HPDE6-E6E7 (cell line): ENCODE data around the gene ARHGEF16.

Source experiments
- DNase-seq: peaks from one replicate; pipeline ENCODE4 v3.0.0; 2011; ENCODE audit warnings: missing footprints; ENCODE audit errors: extremely low spot score

Gene ARHGEF16

DNA sequence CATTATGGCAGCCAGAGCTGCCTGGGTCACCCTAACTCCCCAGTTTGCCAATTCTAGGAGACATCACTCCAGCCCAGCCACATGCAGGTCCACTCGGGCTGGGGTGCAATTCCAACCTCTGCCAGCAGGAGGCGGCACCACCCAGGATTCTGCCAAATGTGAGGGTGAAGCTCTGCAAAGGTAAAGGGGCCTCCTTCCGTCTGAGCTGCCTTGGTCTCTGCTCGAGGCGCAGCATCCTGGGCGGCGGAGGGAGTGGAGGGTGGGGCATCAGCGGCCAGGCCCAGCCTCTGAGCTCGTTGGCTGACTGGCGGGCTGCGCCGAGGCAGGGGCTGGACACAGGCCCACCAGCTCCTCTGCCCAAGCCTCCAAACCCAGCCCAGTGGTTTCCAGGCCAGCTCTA lies 63.8 kb downstream of the ARHGEF16 start:
- DNase-seq = no peak

- no peak for DNase-seq
These were observed 64.3 kb downstream of the ARHGEF16 start for GRCh38 chr1:3518756-3519155.

- no peak for DNase-seq
These were observed 64.9 kb downstream of the ARHGEF16 start for GRCh38 chr1:3519301-3519885.

DNA sequence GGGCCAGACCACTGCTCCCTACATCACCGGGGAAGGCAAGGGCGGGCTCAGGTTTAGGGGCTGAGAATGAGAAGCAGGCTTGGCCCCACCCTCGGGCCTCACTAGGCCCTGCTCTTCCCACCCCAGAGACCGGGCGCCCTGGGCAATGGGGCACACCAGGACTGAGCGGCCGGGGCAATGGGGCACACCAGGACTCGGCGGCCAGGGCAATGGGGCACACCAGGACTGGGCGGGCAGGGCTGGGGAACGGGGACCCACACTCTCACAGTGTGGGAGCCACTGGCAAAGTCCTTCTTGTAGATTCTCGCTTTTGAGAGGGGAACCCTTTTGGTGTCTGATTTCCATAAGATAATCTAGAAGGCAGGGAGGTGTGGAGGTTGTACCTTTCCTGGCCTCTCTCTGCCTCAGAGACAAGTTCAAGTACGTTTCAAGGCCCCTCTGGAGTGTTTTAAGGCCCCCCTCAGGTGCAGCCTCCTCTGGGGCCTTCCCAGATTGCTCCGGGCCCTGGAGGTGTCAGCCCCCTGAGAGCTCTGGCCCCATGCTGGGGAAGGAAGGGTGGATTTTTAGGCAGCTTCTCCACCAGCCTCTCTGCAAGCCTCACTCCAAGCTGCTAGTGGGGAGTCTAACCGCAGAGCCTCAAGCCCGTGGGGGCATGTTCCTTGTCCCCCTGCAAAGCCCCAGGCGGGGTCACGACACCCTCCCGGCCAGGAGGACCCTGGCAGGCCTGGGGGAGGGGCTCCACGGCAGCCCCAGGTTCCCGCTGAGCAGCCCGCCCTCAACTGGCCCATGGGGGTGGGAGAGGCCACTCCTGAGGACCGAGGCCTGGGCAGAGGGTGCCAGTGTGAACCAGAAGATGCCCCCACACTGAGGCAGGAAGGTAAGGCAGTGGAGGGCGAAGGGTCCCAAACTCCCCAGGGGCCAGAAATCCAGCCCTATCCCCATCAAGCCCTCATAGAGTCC lies 66.2 kb downstream of the ARHGEF16 start:
- DNase-seq = no peak

- DNase-seq = no peak
These were observed 67.0 kb downstream of the ARHGEF16 start for GRCh38 chr1:3521426-3521825.

GRCh38 chr1:3522112-3522511 lies 67.6 kb downstream of the ARHGEF16 start:
- no peak for DNase-seq

DNA sequence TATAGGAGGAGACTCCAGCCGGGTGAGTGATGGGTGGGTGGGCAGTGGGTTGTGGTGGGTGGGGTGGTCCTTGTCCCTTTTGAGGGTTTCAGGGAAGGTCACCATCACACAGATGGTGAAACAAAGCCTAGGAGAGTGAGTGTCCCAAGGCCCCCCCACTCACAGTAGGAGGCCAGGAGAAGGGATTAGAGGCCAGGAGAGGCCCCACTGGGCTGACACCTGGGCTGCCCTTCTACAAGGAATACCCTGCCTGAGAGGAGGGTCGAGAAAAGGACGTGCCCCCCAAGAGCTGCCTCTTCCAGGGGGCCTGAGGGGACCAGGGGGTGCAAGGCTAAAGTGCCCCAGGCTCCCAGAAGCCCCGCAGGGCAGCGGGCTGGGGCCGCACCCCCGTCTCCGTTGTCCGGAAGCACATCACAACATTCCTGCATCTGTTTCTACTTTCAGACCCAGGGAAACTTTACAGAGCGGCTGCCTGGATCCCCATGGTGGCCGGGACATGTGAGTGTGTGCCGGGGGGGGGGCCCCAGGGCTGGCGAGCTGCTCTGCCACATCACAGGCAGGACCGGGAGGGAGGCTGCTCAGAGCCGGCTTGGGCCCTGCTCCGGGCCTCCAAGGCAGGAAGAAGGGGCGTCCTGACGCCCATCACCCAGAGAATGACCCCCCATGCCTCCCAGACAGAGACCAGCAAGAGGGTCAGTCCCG lies 68.2 kb downstream of the ARHGEF16 start:
- DNase-seq = no peak

DNA sequence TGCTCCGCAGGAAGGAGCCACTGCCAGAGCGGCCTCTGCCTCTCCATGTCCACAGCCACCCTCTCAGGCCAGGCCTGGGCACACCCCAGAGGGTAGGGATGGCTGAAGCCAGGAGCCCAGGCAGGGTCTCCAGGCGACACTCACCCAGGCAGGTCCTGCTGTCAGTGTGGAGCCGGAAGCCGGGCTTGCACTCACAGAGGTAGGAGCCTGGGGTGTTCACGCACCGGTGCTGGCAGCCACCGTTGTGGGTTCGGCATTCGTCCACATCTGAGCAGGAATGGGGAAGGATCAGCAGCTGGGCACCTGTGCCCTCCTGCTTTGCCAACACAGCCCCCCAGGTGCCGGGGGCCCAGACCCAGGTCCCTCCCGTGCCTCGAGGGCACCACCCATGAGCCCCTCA lies 69.5 kb downstream of the ARHGEF16 start:
- DNase-seq = no peak

- DNase-seq = no peak
These were observed 70.2 kb downstream of the ARHGEF16 start for GRCh38 chr1:3524556-3525203.

- DNase-seq = no peak
These were observed 71.4 kb downstream of the ARHGEF16 start for GRCh38 chr1:3525551-3526482.

- DNase-seq = no peak
These were observed 73.3 kb downstream of the ARHGEF16 start for GRCh38 chr1:3527774-3528173.

DNA sequence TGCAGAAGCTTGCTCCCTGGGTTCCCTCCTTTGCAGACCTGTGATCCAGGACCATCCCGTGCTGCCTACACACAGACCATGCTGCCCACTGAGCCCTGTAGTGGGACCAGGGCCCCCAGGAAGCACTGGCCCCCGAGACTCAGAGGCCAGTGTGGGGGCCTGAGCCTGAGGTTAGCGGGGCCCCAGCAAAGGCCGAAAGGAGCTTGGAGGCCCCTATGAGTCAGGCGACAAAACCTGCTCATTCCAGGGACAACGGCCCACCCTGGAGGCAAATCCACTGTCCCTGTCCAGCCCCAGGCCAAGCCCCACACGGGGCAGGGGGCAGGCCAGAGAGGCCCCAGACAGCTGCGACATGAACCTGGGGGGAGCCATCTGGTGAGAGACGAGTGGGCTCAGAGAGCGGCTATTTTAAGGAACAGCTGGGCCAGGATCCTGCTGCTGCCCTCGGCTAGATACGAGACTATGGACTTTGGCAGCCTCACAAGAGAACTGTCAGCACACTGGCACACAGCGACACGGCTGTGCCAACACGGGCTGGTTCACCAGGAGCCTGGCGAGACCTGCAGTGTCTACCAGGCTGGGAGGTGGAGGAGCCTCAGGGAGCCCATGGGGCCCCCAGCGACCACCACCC lies 74.7 kb downstream of the ARHGEF16 start:
- no peak for DNase-seq

DNA sequence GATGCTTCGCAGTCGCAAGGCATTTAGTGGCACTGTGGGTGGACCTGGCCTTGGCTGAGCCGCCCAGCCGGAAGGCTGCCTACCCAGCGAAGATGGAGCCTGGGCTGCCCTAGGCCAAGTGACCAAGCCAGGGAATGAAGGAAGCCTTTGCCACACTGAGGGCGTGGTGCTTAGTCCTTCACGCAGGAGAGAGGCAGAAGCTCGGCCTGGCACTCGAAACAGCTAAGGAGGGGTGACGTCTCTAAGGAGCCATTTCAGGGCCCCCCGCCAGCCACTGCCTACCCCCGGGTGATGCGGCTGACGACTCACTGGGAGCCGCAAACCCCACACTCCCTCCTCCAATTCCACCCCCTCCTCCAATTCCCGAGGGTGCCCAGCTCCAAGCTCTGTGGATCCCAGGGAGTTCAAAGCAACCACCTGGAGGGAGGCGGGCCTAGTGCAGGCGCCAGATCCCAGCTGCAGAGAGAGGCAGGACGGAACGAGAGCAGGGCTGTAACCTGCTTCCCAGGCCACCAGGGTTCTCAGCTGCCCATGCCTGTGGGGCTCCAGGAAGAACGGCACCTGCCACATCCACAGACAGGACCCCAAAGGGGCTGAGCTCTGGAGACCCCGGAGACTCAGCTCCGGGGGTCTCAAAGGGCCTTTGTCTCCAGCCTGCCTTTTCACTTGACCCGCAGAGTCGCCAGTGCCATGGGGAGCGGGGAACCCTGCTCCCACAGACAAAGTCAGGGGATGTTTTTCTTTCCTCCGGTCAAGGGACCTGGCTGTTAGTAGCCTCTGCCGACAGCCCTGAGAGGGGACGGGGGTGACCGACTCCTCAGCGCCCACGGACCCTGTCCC lies 75.8 kb downstream of the ARHGEF16 start:
- DNase-seq = peak; percentile 49
